ENCODE results near the gene SPHK1. TPM values are rescaled to one million over a fixed set of nuclear protein-coding genes. Genes with fewer than 3 reads are reported as not detected.

The SPHK1 gene
- total and polyA plus RNA-seq, 12 donors = 1.7 to 20.8 (median 3.4) TPM

GRCh38 chr17:76404976-76405563 lies 20.7 kb downstream of the SPHK1 start:
- DNase-seq (peak in 1 of 2 donors; percentile 63), ATAC-seq (peak; percentile 40 to 67 (median 52))
- H3K27me3 ChIP-seq = no peaks in the 10 kb centered on the region
- intact Hi-C loops (cut with DNase I) = loop anchor here in 8 of 10 donors (5.0 to 10.0 kb wide), 6 partner anchors 47 to 300 kb away; partner anchors contain the start of genes RHBDF2 (in 3 of the 8), UBE2O (in 3 of the 8) and EXOC7 (in 1 of the 8)
- H3K4me3 ChIP-seq = no peak overlapping the region
- H3K36me3 ChIP-seq = peaks cover 0 to 56% (median 9%) of the 10 kb centered on the region in 9 donors
- H3K9me3 ChIP-seq = no peaks in the 10 kb centered on the region
- TF ChIP-seq CTCF (IDR thresholded peaks at IDR 0.05) = no peak
- WGBS, 2 donors = 59 to 71% methylated on average over 25 of the region's 25 CpGs
- H3K4me1 ChIP-seq = peaks cover 24 to 77% (median 39%) of the 10 kb centered on the region in 9 donors
- H3K27ac ChIP-seq = peak overlapping the region in 9 of 10 donors; percentile 41 to 89 (median 66)

GRCh38 chr17:76405607-76405966 lies 21.2 kb downstream of the SPHK1 start:
- ATAC-seq = peak in 4 of 8 donors; percentile 6 to 31 (median 8)
- TF ChIP-seq CTCF (IDR thresholded peaks at IDR 0.05) = no peak
- WGBS, 2 donors = 79 to 82% methylated on average over 9 of the region's 9 CpGs
- Histone ChIP-seq H3K27me3 (no peaks in the 10 kb centered on the region), H3K36me3 (peaks cover 0 to 55% (median 8%) of the 10 kb centered on the region in 9 donors), H3K9me3 (no peaks in the 10 kb centered on the region), H3K4me3 (no peak overlapping the region), H3K27ac (peak overlapping the region; percentile 6 to 89 (median 66)), H3K4me1 (peaks cover 24 to 82% (median 40%) of the 10 kb centered on the region in 9 donors)
- intact Hi-C loops (cut with DNase I) = loop anchor here in 8 of 10 donors (5.0 to 10.0 kb wide), 6 partner anchors 47 to 301 kb away; partner anchors contain the start of genes RHBDF2 (in 3 of the 8), UBE2O (in 2 of the 8) and EXOC7 (in 1 of the 8)
- peak in 1 of 2 donors; percentile 8 for DNase-seq

GRCh38 chr17:76405967-76406647 lies 21.7 kb downstream of the SPHK1 start:
- peaks cover 24 to 87% (median 43%) of the 10 kb centered on the region in 9 donors for H3K4me1 ChIP-seq
- intact Hi-C loops (cut with DNase I) = loop anchor here in 8 of 10 donors (5.0 to 10.0 kb wide), 6 partner anchors 46 to 301 kb away; partner anchors contain the start of genes RHBDF2 (in 3 of the 8), UBE2O (in 2 of the 8) and EXOC7 (in 1 of the 8)
- ATAC-seq = peak; percentile 47 to 83 (median 76)
- no peaks in the 10 kb centered on the region for H3K9me3 ChIP-seq
- H3K36me3 ChIP-seq = peaks cover 0 to 51% (median 4%) of the 10 kb centered on the region in 9 donors
- no peak overlapping the region for H3K4me3 ChIP-seq
- H3K27ac ChIP-seq = peak overlapping the region; percentile 6 to 89 (median 66)
- no peaks in the 10 kb centered on the region for H3K27me3 ChIP-seq
- DNase-seq = peak; percentile 81 to 84
- no peak for TF ChIP-seq CTCF (IDR thresholded peaks at IDR 0.05)
- WGBS, 2 donors = 32 to 50% methylated on average over 16 of the region's 16 CpGs

- ATAC-seq (no peak), DNase-seq (no peak)
- H3K27ac ChIP-seq = peak overlapping the region in 1 of 10 donors; percentile 35
- WGBS, 2 donors = 41 to 60% methylated on average over 4 of the region's 4 CpGs
- H3K4me1 ChIP-seq = peaks cover 24 to 91% (median 43%) of the 10 kb centered on the region in 9 donors
- peak in 1 of 9 donors; percentile 8 for TF ChIP-seq CTCF (IDR thresholded peaks at IDR 0.05)
- no peaks in the 10 kb centered on the region for H3K9me3 ChIP-seq
- H3K27me3 ChIP-seq = no peaks in the 10 kb centered on the region
- H3K36me3 ChIP-seq = peaks cover 0 to 46% (median 0%) of the 10 kb centered on the region in 9 donors
- intact Hi-C loops (cut with DNase I) = loop anchor here in 8 of 10 donors (5.0 to 10.0 kb wide), 6 partner anchors 45 to 303 kb away; partner anchors contain the start of genes RHBDF2 (in 3 of the 8), UBE2O (in 2 of the 8) and EXOC7 (in 1 of the 8)
- no peak overlapping the region for H3K4me3 ChIP-seq
Observed at GRCh38 chr17:76407509-76407908, 23.1 kb downstream of the SPHK1 start.
